ENCODE results near the gene SEC14L5. TPM values are rescaled to one million over a fixed set of nuclear protein-coding genes. Genes with fewer than 3 reads are reported as not detected.
A peak's percentile ranks its signal among the peaks of the same experiment; 100 is the strongest.

The SEC14L5 gene
- total RNA-seq, 1 donor from 2014 or later, result 0.32 TPM

- no peak overlapping the region for H3K4me3 ChIP-seq (ENCODE audit: insufficient read depth, low read depth, low read length)
- no peaks in the 10 kb centered on the region for H4K20me1 ChIP-seq (ENCODE audit: insufficient read depth, low read length)
- Mint-ChIP-seq H3K36me3 (ENCODE audit: low read depth, unreplicated experiment) (no peaks in the 10 kb centered on the region), H3K27me3 (ENCODE audit: low read depth, unreplicated experiment) (no peaks in the 10 kb centered on the region), H3K9me3 (ENCODE audit: unreplicated experiment) (no peaks in the 10 kb centered on the region), H3K4me1 (ENCODE audit: low read depth, unreplicated experiment) (peaks cover 16% of the 10 kb centered on the region), H3K27ac (ENCODE audit: unreplicated experiment) (peak overlapping the region; percentile 47), H3K4me3 (ENCODE audit: unreplicated experiment) (no peak overlapping the region)
- no peak overlapping the region for H3K9ac ChIP-seq (ENCODE audit: low read length)
- H3K79me2 ChIP-seq (ENCODE audit: insufficient read depth, low read length), result no peaks in the 10 kb centered on the region
- no peak overlapping the region for H2AFZ ChIP-seq (ENCODE audit: low read depth, low read length)
- DNase-seq (ENCODE audit: low read depth), result no peak
- TF ChIP-seq CTCF (IDR thresholded peaks at IDR 0.05; ENCODE audit: insufficient read depth, low read depth, low read length), result no peak
- TF ChIP-seq EZH2 (IDR thresholded peaks at IDR 0.05; ENCODE audit: insufficient read depth, low read length), result no peak
- no peaks in the 10 kb centered on the region for H3K36me3 ChIP-seq (ENCODE audit: insufficient read depth, low read length)
- no peaks in the 10 kb centered on the region for H3K27me3 ChIP-seq (ENCODE audit: insufficient read depth, low read length)
- no peak overlapping the region for H3K4me2 ChIP-seq (ENCODE audit: low read length)
- no peak overlapping the region for H3K27ac ChIP-seq (ENCODE audit: low read depth, low read length)
- no peak for FAIRE-seq
- H3K4me1 ChIP-seq (ENCODE audit: insufficient read depth, low read length), result peaks cover 20% of the 10 kb centered on the region
- peaks cover 2% of the 10 kb centered on the region for H3K9me3 ChIP-seq (ENCODE audit: insufficient read depth, low read depth, low read length)
These were observed 44.9 kb upstream of the SEC14L5 start for GRCh38 chr16:4913130-4913773.

GRCh38 chr16:4913774-4914525, 44.2 kb upstream of the SEC14L5 start:
- Histone ChIP-seq H3K4me1 (ENCODE audit: insufficient read depth, low read length) (peaks cover 20% of the 10 kb centered on the region), H3K27ac (ENCODE audit: low read depth, low read length) (no peak overlapping the region), H3K4me2 (ENCODE audit: low read length) (no peak overlapping the region), H3K4me3 (ENCODE audit: insufficient read depth, low read depth, low read length) (no peak overlapping the region), H3K36me3 (ENCODE audit: insufficient read depth, low read length) (no peaks in the 10 kb centered on the region), H2AFZ (ENCODE audit: low read depth, low read length) (no peak overlapping the region), H3K79me2 (ENCODE audit: insufficient read depth, low read length) (no peaks in the 10 kb centered on the region), H4K20me1 (ENCODE audit: insufficient read depth, low read length) (no peaks in the 10 kb centered on the region), H3K27me3 (ENCODE audit: insufficient read depth, low read length) (no peaks in the 10 kb centered on the region), H3K9ac (ENCODE audit: low read length) (no peak overlapping the region), H3K9me3 (ENCODE audit: insufficient read depth, low read depth, low read length) (peaks cover 2% of the 10 kb centered on the region)
- TF ChIP-seq CTCF (IDR thresholded peaks at IDR 0.05; ENCODE audit: insufficient read depth, low read depth, low read length), result no peak
- no peak for TF ChIP-seq EZH2 (IDR thresholded peaks at IDR 0.05; ENCODE audit: insufficient read depth, low read length)
- no peaks in the 10 kb centered on the region for H3K27me3 Mint-ChIP-seq (ENCODE audit: low read depth, unreplicated experiment)
- H3K4me1 Mint-ChIP-seq (ENCODE audit: low read depth, unreplicated experiment), result peaks cover 16% of the 10 kb centered on the region
- no peaks in the 10 kb centered on the region for H3K9me3 Mint-ChIP-seq (ENCODE audit: unreplicated experiment)
- FAIRE-seq (no peak), DNase-seq (ENCODE audit: low read depth) (no peak)
- H3K4me3 Mint-ChIP-seq (ENCODE audit: unreplicated experiment), result no peak overlapping the region
- no peaks in the 10 kb centered on the region for H3K36me3 Mint-ChIP-seq (ENCODE audit: low read depth, unreplicated experiment)
- no peak overlapping the region for H3K27ac Mint-ChIP-seq (ENCODE audit: unreplicated experiment)

Data from astrocyte (in vitro differentiated cells and primary cell).